A673 (cell line): ENCODE measurements around the gene RGR. TPM values are rescaled to one million over a fixed set of nuclear protein-coding genes. Genes with fewer than 3 reads are reported as not detected.

Experiments
- BruUV-seq: library from RNA; stranded (reverse); fragments of 400-500 nt; replicated peaks from 2 replicates; lab custom pipeline; 2021; lab: Mats Ljungman, UMichigan
- CTCF ChIA-PET: fragments of 300-600 bp; sonication (Branson Sonifier 250); formaldehyde crosslinking; loops from one replicate; lab custom pipeline; 2022; ENCODE audit warnings: antibody characterized with exemption; lab: Charles Lee
- POLR2A ChIA-PET: fragments of 300-600 bp; sonication (Branson Sonifier 250); formaldehyde crosslinking; loops from one replicate; lab custom pipeline; 2022; ENCODE audit warnings: antibody characterized with exemption; ENCODE audit not compliant: low non-redundant PET; lab: Charles Lee
- DNase-seq: peaks from one replicate; pipeline ENCODE4 v3.0.0-alpha.2; 2015; ENCODE audit warnings: low spot score
- H3K27ac ChIP-seq: fragments of 200-600 bp; sonication (generic); 2 replicates; pipeline ENCODE4 v1.5.1; 2016; ENCODE audit warnings: mixed run types, low read depth, mild to moderate bottlenecking, mixed read lengths, antibody characterized with exemption, low read length; ENCODE audit not compliant: poor library complexity, severe bottlenecking
- H3K27me3 ChIP-seq: fragments of 200-600 bp; sonication (generic); replicated peaks from 2 replicates; pipeline ENCODE4 v1.6.1; 2017; ENCODE audit warnings: mixed run types, low read depth, mild to moderate bottlenecking, mixed read lengths, antibody characterized with exemption, low read length; ENCODE audit not compliant: insufficient read depth, poor library complexity
- H3K36me3 ChIP-seq: fragments of 200-600 bp; sonication (generic); 2 replicates; pipeline ENCODE4 v1.6.1; 2016; ENCODE audit warnings: mixed run types, mild to moderate bottlenecking, mixed read lengths, antibody characterized with exemption, low read length; ENCODE audit not compliant: insufficient read depth, poor library complexity, severe bottlenecking
- H3K4me1 ChIP-seq: fragments of 200-600 bp; sonication (generic); 2 replicates; pipeline ENCODE4 v1.6.1; 2017; ENCODE audit warnings: mixed run types, mild to moderate bottlenecking, mixed read lengths, antibody characterized with exemption, low read length; ENCODE audit not compliant: insufficient read depth, poor library complexity, severe bottlenecking
- H3K4me3 ChIP-seq: fragments of 200-600 bp; sonication (generic); 2 replicates; pipeline ENCODE4 v1.5.1; 2016; ENCODE audit warnings: low read depth, mixed run types, mild to moderate bottlenecking, mixed read lengths, low read length; ENCODE audit not compliant: poor library complexity, severe bottlenecking
- H3K9me3 ChIP-seq: fragments of 200-600 bp; sonication (generic); 2 replicates; pipeline ENCODE4 v1.6.1; 2016; ENCODE audit warnings: mixed run types, low read depth, mild to moderate bottlenecking, mixed read lengths, antibody characterized with exemption, low read length; ENCODE audit not compliant: poor library complexity, severe bottlenecking
- EZH2 ChIP-seq: fragments of 200-600 bp; sonication (generic); IDR thresholded peaks from 2 replicates; pipeline ENCODE4 v1.6.1; 2017; ENCODE audit warnings: borderline replicate concordance, low read depth, mild to moderate bottlenecking, mixed read lengths, antibody characterized with exemption, low read length; ENCODE audit not compliant: poor library complexity, severe bottlenecking
- intact Hi-C: fragments of 100-400 bp; cut with micrococcal nuclease; formaldehyde crosslinking; loops from one replicate; pipeline ENCODE4 v1.10.0; 2022; ENCODE audit not compliant: unreplicated experiment
- total RNA-seq: library from RNA; stranded (reverse); gene quantifications from 2 replicates; pipeline ENCODE4 v1.2.3, GENCODE V29; 2021
- TF ChIP-seq, protein P1 (sequence below): fragments of 300-800, 200-600 bp; sonication (generic); conservative IDR thresholded peaks from 2 replicates; pipeline ENCODE4 v1.5.1; 2017; ENCODE audit warnings: low read depth, mild to moderate bottlenecking, antibody characterized with exemption, low read length, moderate library complexity, mixed read lengths

The RGR gene
- total RNA-seq, 1 experiment from 2014 or later, result not detected

DNA sequence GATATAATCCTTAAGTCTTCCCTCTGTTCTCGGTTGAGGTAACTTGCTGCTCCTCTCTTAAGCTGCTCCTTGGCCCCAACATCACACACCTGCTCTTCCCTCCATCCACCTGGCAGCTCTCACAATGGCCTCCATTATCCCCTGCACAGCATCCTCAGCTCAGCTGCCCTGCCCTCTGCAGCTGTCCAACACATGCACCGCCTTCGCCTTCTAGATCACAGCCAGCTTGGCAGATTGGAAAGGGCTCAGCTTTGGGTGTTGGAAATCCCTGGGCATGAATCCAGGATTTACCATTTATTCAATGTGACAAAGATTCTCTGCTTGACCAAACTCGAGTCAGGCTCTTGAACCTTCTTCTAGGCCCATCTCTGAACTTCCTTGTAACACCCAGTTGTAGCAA is 20.6 kb downstream of the RGR start:
- no peaks in the 10 kb centered on the region for H3K4me1 ChIP-seq
- ChIA-PET POLR2A (no interaction called here), CTCF (interaction anchor here (3.4 kb wide), 1 partner anchor 273 kb away, joined by 55 read pairs; no protein-coding TSS in a partner anchor)
- DNase-seq, result no peak
- intact Hi-C loops, result loop anchor here (2.0 kb wide), 1 partner anchor 105 kb away; no protein-coding TSS in a partner anchor
- H3K36me3 ChIP-seq, result no peaks in the 10 kb centered on the region
- TF ChIP-seq, protein P1, sequence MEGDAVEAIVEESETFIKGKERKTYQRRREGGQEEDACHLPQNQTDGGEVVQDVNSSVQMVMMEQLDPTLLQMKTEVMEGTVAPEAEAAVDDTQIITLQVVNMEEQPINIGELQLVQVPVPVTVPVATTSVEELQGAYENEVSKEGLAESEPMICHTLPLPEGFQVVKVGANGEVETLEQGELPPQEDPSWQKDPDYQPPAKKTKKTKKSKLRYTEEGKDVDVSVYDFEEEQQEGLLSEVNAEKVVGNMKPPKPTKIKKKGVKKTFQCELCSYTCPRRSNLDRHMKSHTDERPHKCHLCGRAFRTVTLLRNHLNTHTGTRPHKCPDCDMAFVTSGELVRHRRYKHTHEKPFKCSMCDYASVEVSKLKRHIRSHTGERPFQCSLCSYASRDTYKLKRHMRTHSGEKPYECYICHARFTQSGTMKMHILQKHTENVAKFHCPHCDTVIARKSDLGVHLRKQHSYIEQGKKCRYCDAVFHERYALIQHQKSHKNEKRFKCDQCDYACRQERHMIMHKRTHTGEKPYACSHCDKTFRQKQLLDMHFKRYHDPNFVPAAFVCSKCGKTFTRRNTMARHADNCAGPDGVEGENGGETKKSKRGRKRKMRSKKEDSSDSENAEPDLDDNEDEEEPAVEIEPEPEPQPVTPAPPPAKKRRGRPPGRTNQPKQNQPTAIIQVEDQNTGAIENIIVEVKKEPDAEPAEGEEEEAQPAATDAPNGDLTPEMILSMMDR, result no peak
- no peak for TF ChIP-seq EZH2
- BruUV-seq, result no TSS peak
- no peak overlapping the region for H3K4me3 ChIP-seq
- H3K9me3 ChIP-seq, result no peaks in the 10 kb centered on the region
- H3K27me3 ChIP-seq, result peaks cover 10% of the 10 kb centered on the region
- no peak overlapping the region for H3K27ac ChIP-seq

DNA sequence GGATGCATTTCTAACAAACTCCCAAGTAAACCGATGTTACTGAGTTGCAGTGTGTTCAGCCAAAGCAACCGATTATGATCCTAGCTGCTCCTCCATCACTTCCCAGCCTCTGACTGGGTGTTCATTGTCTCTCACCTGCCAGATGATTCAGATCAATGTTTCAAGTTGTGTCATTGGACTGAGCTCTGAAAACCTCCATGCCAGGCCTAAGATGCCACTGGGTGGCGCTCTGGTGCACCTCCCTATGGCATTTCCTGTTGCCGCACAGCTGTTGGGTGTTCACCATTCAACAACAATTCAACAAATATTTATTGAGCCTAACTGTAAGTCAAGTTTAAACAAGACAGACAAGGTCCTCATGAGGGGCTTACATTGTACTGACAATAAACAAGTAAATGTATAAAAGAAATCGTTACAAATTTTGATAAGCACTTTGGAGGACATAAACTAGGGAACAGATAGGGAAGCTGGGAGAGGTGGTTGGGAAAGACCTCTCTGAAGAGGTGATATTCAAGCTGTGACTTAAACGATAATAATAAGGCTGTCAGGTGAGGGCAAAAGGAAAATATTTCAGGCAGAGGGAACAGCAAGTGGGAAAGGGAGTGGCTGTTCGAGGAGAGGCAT is 22.8 kb downstream of the RGR start:
- H3K27me3 ChIP-seq, result peaks cover 25% of the 10 kb centered on the region
- H3K27ac ChIP-seq, result no peak overlapping the region
- intact Hi-C loops, result loop anchor here (1.0 kb wide), 1 partner anchor 270 kb away; no protein-coding TSS in a partner anchor
- H3K4me3 ChIP-seq, result no peak overlapping the region
- no peaks in the 10 kb centered on the region for H3K4me1 ChIP-seq
- ChIA-PET CTCF (interaction anchor here (0.5 to 3.4 kb wide), 5 partner anchors 12 to 271 kb away, joined by 3 to 55 read pairs (median 4); no protein-coding TSS in a partner anchor), POLR2A (no interaction called here)
- DNase-seq, result peak; percentile 63
- TF ChIP-seq EZH2, result no peak
- TF ChIP-seq, protein P1, result peak; percentile 88
- H3K9me3 ChIP-seq, result no peaks in the 10 kb centered on the region
- H3K36me3 ChIP-seq, result no peaks in the 10 kb centered on the region
- no TSS peak for BruUV-seq

DNA sequence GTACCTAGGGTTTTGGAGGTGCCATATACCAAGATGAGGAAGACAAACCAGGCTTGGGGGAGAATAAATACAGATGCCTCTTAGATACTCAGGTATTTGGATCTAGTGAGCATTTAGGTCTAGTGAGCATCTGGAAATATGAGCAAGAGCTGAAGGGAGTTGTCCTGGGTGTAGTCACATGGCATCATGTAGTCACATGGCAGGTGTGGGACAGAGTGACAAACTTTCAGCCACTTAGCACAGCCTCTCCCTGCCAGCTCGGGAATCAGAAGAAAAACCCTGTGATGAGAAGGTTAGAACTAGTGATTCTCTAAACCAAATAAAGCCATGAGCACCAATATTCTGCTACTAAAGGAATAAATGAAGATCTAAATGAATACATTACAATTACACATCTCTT is 24.3 kb downstream of the RGR start:
- ChIA-PET CTCF (no interaction called here), POLR2A (no interaction called here)
- H3K36me3 ChIP-seq, result no peaks in the 10 kb centered on the region
- H3K4me3 ChIP-seq, result no peak overlapping the region
- TF ChIP-seq, protein P1, result no peak
- TF ChIP-seq EZH2, result no peak
- intact Hi-C loops, result no loop called here
- H3K4me1 ChIP-seq, result no peaks in the 10 kb centered on the region
- no TSS peak for BruUV-seq
- H3K27ac ChIP-seq, result no peak overlapping the region
- H3K27me3 ChIP-seq, result peaks cover 36% of the 10 kb centered on the region
- no peak for DNase-seq
- H3K9me3 ChIP-seq, result no peaks in the 10 kb centered on the region
